Hepatocyte (in vitro differentiated cells): ENCODE data around the gene LEUTX.

Experiments
- CTCF ChIP-seq: fragments of 200-600 bp; sonication (generic); IDR thresholded peaks from 2 replicates; pipeline ENCODE4 v1.5.1; 2016; ENCODE audit warnings: antibody characterized with exemption, mild to moderate bottlenecking; ENCODE audit not compliant: poor library complexity
- EZH2 ChIP-seq: fragments of 200-600 bp; sonication (generic); IDR thresholded peaks from 2 replicates; pipeline ENCODE4 v1.6.1; 2016; ENCODE audit warnings: antibody characterized with exemption, mild to moderate bottlenecking, borderline replicate concordance

DNA sequence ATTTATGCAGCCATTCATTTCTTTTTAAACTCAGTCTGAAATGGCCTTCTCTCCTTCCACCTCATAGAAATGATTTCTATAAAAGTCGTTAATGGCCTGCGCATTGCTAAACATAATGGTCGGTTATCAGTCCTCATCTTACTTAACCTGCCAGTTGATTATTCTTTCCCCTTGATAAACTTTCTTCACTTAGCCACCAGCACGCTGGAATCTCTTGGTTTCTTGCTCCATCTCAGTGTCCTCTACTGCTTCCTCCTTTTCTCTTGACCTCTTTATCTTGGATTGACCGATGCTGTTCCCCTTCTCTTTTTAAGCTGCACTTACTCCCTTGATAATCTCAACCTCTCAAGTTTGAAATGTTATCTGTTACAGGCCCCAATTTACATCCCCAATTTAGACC is 28.7 kb upstream of the LEUTX start:
- TF ChIP-seq CTCF (no peak), EZH2 (no peak)
